H9 (cell line): ENCODE results near the gene EIF4E2. TPM values are rescaled to one million over a fixed set of nuclear protein-coding genes. Genes with fewer than 3 reads are reported as not detected.

Experiments
- DNase-seq: peaks from one replicate; pipeline ENCODE4 v3.0.0-alpha.2; 2017
- H2AFZ ChIP-seq: one replicate; pipeline ENCODE4 v1.6.1; 2013; ENCODE audit warnings: mild to moderate bottlenecking, low read length, control low read depth, moderate library complexity
- H2AK5ac ChIP-seq: 2 replicates; pipeline ENCODE4 v1.6.1; 2013; ENCODE audit warnings: low read length, control low read depth, mixed read lengths; ENCODE audit not compliant: insufficient read length
- H2BK120ac ChIP-seq: one replicate; pipeline ENCODE4 v1.6.1; 2013; ENCODE audit warnings: low read depth, mild to moderate bottlenecking, low read length, control low read depth, inconsistent platforms; ENCODE audit not compliant: poor library complexity, severe bottlenecking
- H2BK12ac ChIP-seq: 2 replicates; pipeline ENCODE4 v1.6.1; 2013; ENCODE audit warnings: low read length, control low read depth, mixed read lengths, low read depth; ENCODE audit not compliant: insufficient read length
- H2BK15ac ChIP-seq: 2 replicates; pipeline ENCODE4 v1.6.1; 2013; ENCODE audit warnings: low read depth, low read length, control low read depth
- H2BK20ac ChIP-seq: one replicate; pipeline ENCODE4 v1.6.1; 2013; ENCODE audit warnings: low read depth, mild to moderate bottlenecking, low read length, control low read depth, inconsistent platforms; ENCODE audit not compliant: poor library complexity, severe bottlenecking
- H2BK5ac ChIP-seq: 2 replicates; pipeline ENCODE4 v1.6.1; 2013; ENCODE audit warnings: low read length, control low read depth, mixed read lengths; ENCODE audit not compliant: insufficient read length
- H3K14ac ChIP-seq: 2 replicates; pipeline ENCODE4 v1.6.1; 2013; ENCODE audit warnings: low read length, control low read depth; ENCODE audit not compliant: insufficient read depth
- H3K18ac ChIP-seq: 2 replicates; pipeline ENCODE4 v1.6.1; 2013; ENCODE audit warnings: low read depth, mild to moderate bottlenecking, mixed read lengths, low read length, control low read depth; ENCODE audit not compliant: insufficient read length
- H3K23ac ChIP-seq: 2 replicates; pipeline ENCODE4 v1.6.1; 2013; ENCODE audit warnings: low read length, control low read depth, mixed read lengths, low read depth; ENCODE audit not compliant: insufficient read length
- H3K23me2 ChIP-seq: 2 replicates; pipeline ENCODE4 v1.6.1; 2013; ENCODE audit warnings: low read depth, mild to moderate bottlenecking, mixed read lengths, low read length, control low read depth; ENCODE audit not compliant: insufficient read length, poor library complexity, severe bottlenecking
- H3K27ac ChIP-seq: 2 replicates; pipeline ENCODE4 v1.5.1; 2013; ENCODE audit warnings: low read length, control low read depth, mixed read lengths, low read depth; ENCODE audit not compliant: insufficient read length
- H3K27me3 ChIP-seq: 2 replicates; pipeline ENCODE4 v1.6.1; 2013; ENCODE audit warnings: low read length, control low read depth, inconsistent platforms; ENCODE audit not compliant: insufficient read depth
- H3K4ac ChIP-seq: 2 replicates; pipeline ENCODE4 v1.6.1; 2013; ENCODE audit warnings: low read depth, mild to moderate bottlenecking, control low read depth, inconsistent platforms, low read length, moderate library complexity
- H3K4me1 ChIP-seq: 2 replicates; pipeline ENCODE4 v1.6.1; 2013; ENCODE audit warnings: low read length, control low read depth, inconsistent platforms; ENCODE audit not compliant: insufficient read depth
- H3K4me2 ChIP-seq: 2 replicates; pipeline ENCODE4 v1.6.1; 2013; ENCODE audit warnings: low read length, control low read depth, mixed read lengths; ENCODE audit not compliant: insufficient read length, insufficient read depth
- H3K56ac ChIP-seq: 2 replicates; pipeline ENCODE4 v1.6.1; 2013; ENCODE audit warnings: low read depth, mild to moderate bottlenecking, mixed read lengths, low read length, control low read depth; ENCODE audit not compliant: insufficient read length
- H3K79me1 ChIP-seq: 2 replicates; pipeline ENCODE4 v1.6.1; 2013; ENCODE audit warnings: low read depth, mild to moderate bottlenecking, moderate library complexity, low read length, control low read depth, inconsistent platforms; ENCODE audit not compliant: insufficient read depth, poor library complexity, severe bottlenecking
- H3K79me2 ChIP-seq: 2 replicates; pipeline ENCODE4 v1.6.1; 2013; ENCODE audit warnings: low read length, control low read depth, inconsistent platforms; ENCODE audit not compliant: insufficient read depth
- H3K9ac ChIP-seq: 2 replicates; pipeline ENCODE4 v1.6.1; 2013; ENCODE audit warnings: low read length, control low read depth, mixed read lengths; ENCODE audit not compliant: insufficient read length; ENCODE audit errors: extremely low read depth
- H3K9me3 ChIP-seq: one replicate; pipeline ENCODE4 v1.6.1; 2013; ENCODE audit warnings: low read depth, low read length, inconsistent platforms; ENCODE audit not compliant: control insufficient read depth
- H3T11ph ChIP-seq: one replicate; pipeline ENCODE4 v1.6.1; 2013; ENCODE audit warnings: mild to moderate bottlenecking, low read length, control low read depth, inconsistent platforms
- H4K20me1 ChIP-seq: one replicate; pipeline ENCODE4 v1.6.1; 2013; ENCODE audit not compliant: control insufficient read depth, insufficient read length, insufficient read depth
- H4K5ac ChIP-seq: 2 replicates; pipeline ENCODE4 v1.6.1; 2013; ENCODE audit warnings: low read depth, mild to moderate bottlenecking, mixed read lengths, low read length, control low read depth; ENCODE audit not compliant: insufficient read length
- H4K8ac ChIP-seq: replicated peaks from 2 replicates; pipeline ENCODE4 v1.6.1; 2013; ENCODE audit warnings: low read length, control low read depth, mixed read lengths, low read depth; ENCODE audit not compliant: insufficient read length
- H4K91ac ChIP-seq: 2 replicates; pipeline ENCODE4 v1.6.1; 2013; ENCODE audit warnings: low read depth, mild to moderate bottlenecking, moderate library complexity, mixed read lengths, low read length, control low read depth; ENCODE audit not compliant: insufficient read length
- H3K27ac Mint-ChIP-seq, 3 experiments: 2 replicates in 2 of 3; 3 replicates in 1 of 3; pipeline ENCODE4 v1.8.0; 2020 to 2021; ENCODE audit warnings: mixed read lengths in 3 of 3, mild to moderate bottlenecking in 1 of 3, moderate library complexity in 1 of 3
- H3K27me3 Mint-ChIP-seq: 2 replicates; pipeline ENCODE4 v1.8.0; 2021; ENCODE audit warnings: low read depth, mild to moderate bottlenecking, moderate library complexity, mixed read lengths
- H3K36me3 Mint-ChIP-seq, 3 experiments: 2 replicates in 2 of 3; 3 replicates in 1 of 3; pipeline ENCODE4 v1.8.0; 2020 to 2021; ENCODE audit warnings: low read depth in 3 of 3, mixed read lengths in 3 of 3; ENCODE audit not compliant: insufficient read depth in 1 of 3
- H3K4me1 Mint-ChIP-seq, 2 experiments: 2 replicates each; pipeline ENCODE4 v1.8.0; 2020; ENCODE audit warnings: mixed read lengths in 2 of 2
- H3K4me3 Mint-ChIP-seq, 2 experiments: 2 replicates in 1 of 2; 3 replicates in 1 of 2; pipeline ENCODE4 v1.8.0; 2020 to 2021; ENCODE audit warnings: mild to moderate bottlenecking in 2 of 2, mixed read lengths in 2 of 2, moderate library complexity in 1 of 2
- H3K9me3 Mint-ChIP-seq, 2 experiments: 2 replicates in 1 of 2; 3 replicates in 1 of 2; pipeline ENCODE4 v1.8.0; 2020; ENCODE audit warnings: mild to moderate bottlenecking in 2 of 2, mixed read lengths in 2 of 2, moderate library complexity in 1 of 2
- WGBS: extraction: QIAGEN DNeasy Blood & Tissue Kit; methylation state at CpG from one replicate; pipeline ENCODE4 v1.1.7; 2013; ENCODE audit warnings: missing lambda C conversion rate, low lambda C conversion rate, mixed read lengths; ENCODE audit not compliant: insufficient read length; ENCODE audit errors: extremely low coverage; 5-methylcytosine and 5-hydroxymethylcytosine counted together
- total RNA-seq: library from RNA; stranded (reverse); gene quantifications from 2 replicates; pipeline ENCODE4 v1.2.1, GENCODE V29; 2021
- TF ChIP-seq, protein P1 (sequence below): fragments of 200-600 bp; sonication (generic); conservative IDR thresholded peaks from 3 replicates; pipeline ENCODE4 v1.8.0; 2021; ENCODE audit warnings: antibody characterized with exemption, mild to moderate bottlenecking

EIF4E2 gene
- total RNA-seq, 1 experiment from 2014 or later = 109 TPM

DNA sequence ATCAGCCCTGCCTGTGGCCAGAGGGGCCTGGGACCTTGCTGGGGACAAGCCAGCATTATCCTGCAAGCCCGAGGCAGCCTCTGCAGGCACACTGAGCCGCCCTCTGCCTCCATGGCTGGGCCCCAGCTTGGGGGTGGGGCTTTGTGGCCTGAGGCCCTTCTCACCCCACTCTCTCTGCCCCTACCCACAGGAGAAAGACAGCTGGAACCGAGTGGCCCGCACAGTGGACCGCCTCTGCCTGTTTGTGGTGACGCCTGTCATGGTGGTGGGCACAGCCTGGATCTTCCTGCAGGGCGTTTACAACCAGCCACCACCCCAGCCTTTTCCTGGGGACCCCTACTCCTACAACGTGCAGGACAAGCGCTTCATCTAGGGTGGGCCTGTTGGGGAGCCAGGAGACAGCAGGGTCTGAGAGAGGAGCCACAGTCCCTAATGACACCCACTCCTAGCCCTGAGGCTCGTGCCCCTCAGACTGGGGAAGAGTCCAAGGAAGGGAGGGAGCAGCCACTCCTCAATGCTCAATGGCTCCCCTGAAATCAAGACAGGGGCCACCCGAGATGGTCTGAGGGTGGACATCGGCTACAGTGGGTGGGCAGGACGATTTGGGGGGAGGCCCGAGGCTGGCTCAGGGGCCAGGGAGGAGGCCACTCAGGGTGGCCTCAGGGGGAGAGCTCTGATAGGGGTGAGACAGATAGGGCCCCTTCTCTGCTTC is 15.4 kb upstream of the EIF4E2 start:
- peaks cover 0 to 3% (median 0%) of the 10 kb centered on the region in 3 experiments; a peak in 1 of 7 replicates for H3K36me3 Mint-ChIP-seq

More for the DNA sequence above, 15.4 kb upstream of the EIF4E2 start:
- Histone ChIP-seq H4K20me1 (no peaks in the 10 kb centered on the region), H2BK120ac (no peak overlapping the region), H3K18ac (no peak overlapping the region), H3K9me3 (no peaks in the 10 kb centered on the region), H3K4me1 (peaks cover 4% of the 10 kb centered on the region; the same call in 1 of the 2 replicates), H2BK5ac (no peak overlapping the region), H2BK20ac (no peak overlapping the region), H3K79me1 (no peaks in the 10 kb centered on the region), H4K91ac (no peak overlapping the region), H3K23ac (no peak overlapping the region), H4K8ac (no peak overlapping the region), H2BK15ac (no peak overlapping the region), H4K5ac (no peak overlapping the region), H2BK12ac (no peak overlapping the region), H3K4ac (no peak overlapping the region), H3K79me2 (no peaks in the 10 kb centered on the region), H3K56ac (no peak overlapping the region), H3K27ac (no peak overlapping the region), H2AFZ (no peak overlapping the region), H3K14ac (no peak overlapping the region), H3K23me2 (no peaks in the 10 kb centered on the region), H3K4me2 (no peak overlapping the region), H2AK5ac (no peak overlapping the region), H3T11ph (no peak overlapping the region), H3K9ac (no peak overlapping the region), H3K27me3 (no peaks in the 10 kb centered on the region)
- H3K27ac Mint-ChIP-seq = no peak overlapping the region
- whole genome bisulfite sequencing = no CpG with 5 or more reads among the region's 14 CpGs
- TF ChIP-seq, protein P1, sequence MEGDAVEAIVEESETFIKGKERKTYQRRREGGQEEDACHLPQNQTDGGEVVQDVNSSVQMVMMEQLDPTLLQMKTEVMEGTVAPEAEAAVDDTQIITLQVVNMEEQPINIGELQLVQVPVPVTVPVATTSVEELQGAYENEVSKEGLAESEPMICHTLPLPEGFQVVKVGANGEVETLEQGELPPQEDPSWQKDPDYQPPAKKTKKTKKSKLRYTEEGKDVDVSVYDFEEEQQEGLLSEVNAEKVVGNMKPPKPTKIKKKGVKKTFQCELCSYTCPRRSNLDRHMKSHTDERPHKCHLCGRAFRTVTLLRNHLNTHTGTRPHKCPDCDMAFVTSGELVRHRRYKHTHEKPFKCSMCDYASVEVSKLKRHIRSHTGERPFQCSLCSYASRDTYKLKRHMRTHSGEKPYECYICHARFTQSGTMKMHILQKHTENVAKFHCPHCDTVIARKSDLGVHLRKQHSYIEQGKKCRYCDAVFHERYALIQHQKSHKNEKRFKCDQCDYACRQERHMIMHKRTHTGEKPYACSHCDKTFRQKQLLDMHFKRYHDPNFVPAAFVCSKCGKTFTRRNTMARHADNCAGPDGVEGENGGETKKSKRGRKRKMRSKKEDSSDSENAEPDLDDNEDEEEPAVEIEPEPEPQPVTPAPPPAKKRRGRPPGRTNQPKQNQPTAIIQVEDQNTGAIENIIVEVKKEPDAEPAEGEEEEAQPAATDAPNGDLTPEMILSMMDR = no peak
- DNase-seq = no peak
- peaks cover 18% of the 10 kb centered on the region for H3K27me3 Mint-ChIP-seq
- peaks cover 4 to 8% of the 10 kb centered on the region in 2 experiments; a peak in 4 of 5 replicates for H3K9me3 Mint-ChIP-seq
- peaks cover 31 to 38% of the 10 kb centered on the region in 2 experiments for H3K4me1 Mint-ChIP-seq
- no peak overlapping the region for H3K4me3 Mint-ChIP-seq
